ENCODE results near the gene COQ10A. TPM values are rescaled to one million over a fixed set of nuclear protein-coding genes. Genes with fewer than 3 reads are reported as not detected.
A peak's percentile ranks its signal among the peaks of the same experiment; 100 is the strongest.

The COQ10A gene
- total RNA-seq, 1 donor from 2014 or later = 12.0 TPM

DNA sequence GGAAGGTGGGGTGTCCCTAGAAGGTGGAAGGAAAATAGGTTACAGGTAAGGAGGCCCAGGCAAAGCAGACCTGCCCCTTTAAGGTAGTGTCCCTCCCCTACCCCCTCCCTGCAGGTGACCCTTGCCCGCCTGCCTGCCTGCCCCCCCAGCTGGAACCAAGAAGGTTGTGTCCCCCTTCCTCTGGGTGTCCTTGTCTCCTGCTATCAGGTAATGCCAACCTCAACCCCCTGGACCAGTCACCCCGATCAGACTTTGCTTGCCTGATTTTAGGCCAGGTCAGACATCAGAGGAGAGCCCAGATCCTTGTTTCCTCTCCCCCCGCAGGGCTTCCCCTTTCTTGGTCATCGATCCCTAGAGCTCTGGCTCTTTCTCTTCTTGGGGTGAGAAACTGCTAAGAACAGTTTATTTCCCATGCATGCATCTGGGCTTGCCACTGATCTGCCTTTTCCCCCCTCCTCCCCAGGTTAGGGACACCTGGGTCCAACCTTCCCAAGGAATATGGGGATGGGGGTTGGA lies 36.8 kb upstream of the COQ10A start, which contains the start of gene SLC39A5:
Gene SLC39A5, plus strand, starts transcription at position 136 of the 516 bp plus-strand sequence. CDS start 1,224 bp downstream, outside the sequence.
- ATAC-seq (no peak), DNase-seq (no peak)
- TF ChIP-seq, protein P1, sequence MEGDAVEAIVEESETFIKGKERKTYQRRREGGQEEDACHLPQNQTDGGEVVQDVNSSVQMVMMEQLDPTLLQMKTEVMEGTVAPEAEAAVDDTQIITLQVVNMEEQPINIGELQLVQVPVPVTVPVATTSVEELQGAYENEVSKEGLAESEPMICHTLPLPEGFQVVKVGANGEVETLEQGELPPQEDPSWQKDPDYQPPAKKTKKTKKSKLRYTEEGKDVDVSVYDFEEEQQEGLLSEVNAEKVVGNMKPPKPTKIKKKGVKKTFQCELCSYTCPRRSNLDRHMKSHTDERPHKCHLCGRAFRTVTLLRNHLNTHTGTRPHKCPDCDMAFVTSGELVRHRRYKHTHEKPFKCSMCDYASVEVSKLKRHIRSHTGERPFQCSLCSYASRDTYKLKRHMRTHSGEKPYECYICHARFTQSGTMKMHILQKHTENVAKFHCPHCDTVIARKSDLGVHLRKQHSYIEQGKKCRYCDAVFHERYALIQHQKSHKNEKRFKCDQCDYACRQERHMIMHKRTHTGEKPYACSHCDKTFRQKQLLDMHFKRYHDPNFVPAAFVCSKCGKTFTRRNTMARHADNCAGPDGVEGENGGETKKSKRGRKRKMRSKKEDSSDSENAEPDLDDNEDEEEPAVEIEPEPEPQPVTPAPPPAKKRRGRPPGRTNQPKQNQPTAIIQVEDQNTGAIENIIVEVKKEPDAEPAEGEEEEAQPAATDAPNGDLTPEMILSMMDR (IDR thresholded peaks at IDR 0.05) = no peak
- Histone ChIP-seq H3K4me1 (peaks cover 1% of the 10 kb centered on the region), H3K4me3 (no peak within 1 kb of the TSS), H3K36me3 (peaks cover 11% of the 10 kb centered on the region), H3K27me3 (no peaks in the 10 kb centered on the region), H3K27ac (no peak within 1 kb of the TSS), H3K9me3 (no peaks in the 10 kb centered on the region)
- intact Hi-C loops (cut with DNase I) = loop anchor here (5.0 kb wide), 1 partner anchor 38 kb away; no protein-coding TSS in a partner anchor

DNA sequence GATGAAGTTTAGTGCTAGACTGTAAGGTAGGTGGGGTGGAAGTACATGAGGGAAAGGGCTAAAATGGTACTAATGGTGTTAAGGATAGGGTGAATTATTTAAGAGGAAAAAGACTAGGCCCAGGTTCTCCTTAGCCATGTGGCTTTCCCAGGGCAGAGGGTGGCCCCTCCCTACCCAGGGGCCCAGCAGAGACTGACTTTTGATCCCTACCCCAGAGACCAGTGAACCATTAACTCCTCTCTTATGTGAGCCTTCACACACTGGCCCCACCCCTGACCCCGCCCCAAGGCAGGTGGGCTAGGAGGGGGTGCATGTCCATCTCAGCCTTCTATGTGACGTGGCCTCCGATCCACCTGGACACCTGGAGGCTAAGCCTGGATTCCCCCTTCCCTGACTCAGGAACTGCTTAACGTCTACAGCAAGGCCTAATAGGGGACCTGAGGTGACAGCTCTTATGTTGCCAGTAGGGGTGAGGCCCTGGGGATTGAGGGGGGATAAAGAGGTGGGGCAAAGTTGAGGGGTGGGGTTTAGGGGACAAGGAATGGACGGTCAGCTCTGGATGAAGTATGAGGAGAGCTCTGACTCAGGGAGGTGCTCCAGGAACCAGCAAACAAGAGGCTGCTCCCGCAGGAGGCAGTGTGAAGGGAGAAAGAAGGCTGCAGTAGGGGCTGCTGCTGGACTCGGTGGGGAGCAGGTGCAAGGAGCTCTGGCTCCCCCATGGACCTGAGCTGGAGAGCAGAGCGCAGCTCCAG lies 36.1 kb upstream of the COQ10A start:
- ATAC-seq = peak; percentile 10
- no peak overlapping the region for H3K27ac ChIP-seq

DNA sequence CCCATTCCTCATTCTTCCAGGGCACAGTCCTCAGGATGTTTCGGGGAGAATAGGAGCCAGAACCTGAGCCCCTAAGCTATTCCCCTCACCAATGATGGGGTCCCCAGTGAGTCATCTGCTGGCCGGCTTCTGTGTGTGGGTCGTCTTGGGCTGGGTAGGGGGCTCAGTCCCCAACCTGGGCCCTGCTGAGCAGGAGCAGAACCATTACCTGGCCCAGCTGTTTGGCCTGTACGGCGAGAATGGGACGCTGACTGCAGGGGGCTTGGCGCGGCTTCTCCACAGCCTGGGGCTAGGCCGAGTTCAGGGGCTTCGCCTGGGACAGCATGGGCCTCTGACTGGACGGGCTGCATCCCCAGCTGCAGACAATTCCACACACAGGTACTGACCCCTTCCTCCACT lies 35.6 kb upstream of the COQ10A start:
- Histone ChIP-seq H3K4me1 (no peaks in the 10 kb centered on the region), H3K36me3 (peaks cover 11% of the 10 kb centered on the region), H3K4me3 (no peak overlapping the region), H3K27ac (no peak overlapping the region), H3K27me3 (no peaks in the 10 kb centered on the region), H3K9me3 (no peaks in the 10 kb centered on the region)
- TF ChIP-seq, protein P1 (IDR thresholded peaks at IDR 0.05) = no peak
- intact Hi-C loops (cut with DNase I) = no loop called here
- ATAC-seq = peak; percentile 8
- no peak for DNase-seq

More for the DNA sequence above, 36.1 kb upstream of the COQ10A start:
- no peaks in the 10 kb centered on the region for H3K4me1 ChIP-seq
- intact Hi-C loops (cut with DNase I) = no loop called here
- H3K4me3 ChIP-seq = no peak overlapping the region
- TF ChIP-seq, protein P1 (IDR thresholded peaks at IDR 0.05) = no peak
- no peaks in the 10 kb centered on the region for H3K9me3 ChIP-seq
- DNase-seq = no peak
- peaks cover 11% of the 10 kb centered on the region for H3K36me3 ChIP-seq
- no peaks in the 10 kb centered on the region for H3K27me3 ChIP-seq

DNA sequence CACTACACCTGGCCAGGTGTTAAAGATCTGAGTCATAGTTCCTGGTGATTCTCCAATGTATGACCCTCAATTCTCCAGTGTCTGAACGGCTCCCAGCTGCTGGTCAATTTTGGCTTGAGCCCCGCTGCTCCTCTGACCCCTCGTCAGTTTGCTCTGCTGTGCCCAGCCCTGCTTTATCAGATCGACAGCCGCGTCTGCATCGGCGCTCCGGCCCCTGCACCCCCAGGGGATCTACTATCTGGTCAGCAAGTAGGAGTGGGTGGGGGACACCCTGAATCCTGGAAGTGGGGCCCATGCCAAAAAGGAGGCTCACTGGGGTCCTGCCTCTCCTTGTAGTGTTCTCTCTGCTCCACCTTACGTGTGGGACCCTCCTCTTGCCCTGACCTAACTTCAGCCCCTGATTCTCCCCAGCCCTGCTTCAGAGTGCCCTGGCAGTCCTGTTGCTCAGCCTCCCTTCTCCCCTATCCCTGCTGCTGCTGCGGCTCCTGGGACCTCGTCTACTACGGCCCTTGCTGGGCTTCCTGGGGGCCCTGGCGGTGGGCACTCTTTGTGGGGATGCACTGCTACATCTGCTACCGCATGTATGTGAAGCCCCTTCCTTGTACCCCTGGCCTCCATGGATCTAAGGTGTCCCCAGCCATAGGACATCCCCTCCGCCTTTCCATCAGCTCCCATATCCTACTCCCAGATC lies 31.9 kb upstream of the COQ10A start:
- DNase-seq (no peak), ATAC-seq (no peak)
- Histone ChIP-seq H3K4me1 (no peaks in the 10 kb centered on the region), H3K4me3 (no peak overlapping the region), H3K27ac (no peak overlapping the region), H3K36me3 (peaks cover 12% of the 10 kb centered on the region), H3K27me3 (no peaks in the 10 kb centered on the region), H3K9me3 (no peaks in the 10 kb centered on the region)
- TF ChIP-seq, protein P1 (IDR thresholded peaks at IDR 0.05) = no peak
- intact Hi-C loops (cut with DNase I) = no loop called here

DNA sequence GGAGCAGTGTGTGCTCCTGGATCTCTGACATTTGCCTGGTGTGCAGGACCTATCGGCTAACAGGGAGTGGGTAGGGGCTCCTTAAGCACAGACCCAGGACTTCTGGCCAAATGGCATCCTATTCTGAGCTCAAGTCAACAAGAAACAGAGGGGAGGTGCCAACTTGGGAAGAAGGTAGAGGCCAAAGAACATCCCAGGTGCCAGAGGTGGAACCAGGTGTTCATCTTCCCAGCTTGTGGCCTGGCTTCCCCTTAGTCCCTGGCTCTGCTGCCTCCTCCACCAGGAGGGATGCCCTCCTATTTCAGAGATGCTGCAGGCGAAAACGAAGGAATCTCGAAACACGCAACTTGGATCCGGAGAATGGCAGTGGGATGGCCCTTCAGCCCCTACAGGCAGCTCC lies 30.7 kb upstream of the COQ10A start:
- ATAC-seq = no peak
- peaks cover 24% of the 10 kb centered on the region for H3K36me3 ChIP-seq
- H3K9me3 ChIP-seq = no peaks in the 10 kb centered on the region
- no peak overlapping the region for H3K27ac ChIP-seq
- H3K4me1 ChIP-seq = no peaks in the 10 kb centered on the region
- H3K27me3 ChIP-seq = no peaks in the 10 kb centered on the region
- TF ChIP-seq, protein P1 (IDR thresholded peaks at IDR 0.05) = no peak
- DNase-seq = no peak
- H3K4me3 ChIP-seq = no peak overlapping the region
- intact Hi-C loops (cut with DNase I) = no loop called here

Measured in upper lobe of right lung (tissue), 1 donor.